H9 (cell line): ENCODE measurements around the gene DLK1. TPM values are rescaled to one million over a fixed set of nuclear protein-coding genes. Genes with fewer than 3 reads are reported as not detected.

ENCODE experiments used
- DNase-seq: peaks from one replicate; pipeline ENCODE4 v3.0.0-alpha.2; 2017
- H2AFZ ChIP-seq: one replicate; pipeline ENCODE4 v1.6.1; 2013; ENCODE audit warnings: mild to moderate bottlenecking, low read length, control low read depth, moderate library complexity
- H2AK5ac ChIP-seq: 2 replicates; pipeline ENCODE4 v1.6.1; 2013; ENCODE audit warnings: low read length, control low read depth, mixed read lengths; ENCODE audit not compliant: insufficient read length
- H2BK120ac ChIP-seq: one replicate; pipeline ENCODE4 v1.6.1; 2013; ENCODE audit warnings: low read depth, mild to moderate bottlenecking, low read length, control low read depth, inconsistent platforms; ENCODE audit not compliant: poor library complexity, severe bottlenecking
- H2BK12ac ChIP-seq: 2 replicates; pipeline ENCODE4 v1.6.1; 2013; ENCODE audit warnings: low read length, control low read depth, mixed read lengths, low read depth; ENCODE audit not compliant: insufficient read length
- H2BK15ac ChIP-seq: 2 replicates; pipeline ENCODE4 v1.6.1; 2013; ENCODE audit warnings: low read depth, low read length, control low read depth
- H2BK20ac ChIP-seq: one replicate; pipeline ENCODE4 v1.6.1; 2013; ENCODE audit warnings: low read depth, mild to moderate bottlenecking, low read length, control low read depth, inconsistent platforms; ENCODE audit not compliant: poor library complexity, severe bottlenecking
- H2BK5ac ChIP-seq: 2 replicates; pipeline ENCODE4 v1.6.1; 2013; ENCODE audit warnings: low read length, control low read depth, mixed read lengths; ENCODE audit not compliant: insufficient read length
- H3K14ac ChIP-seq: 2 replicates; pipeline ENCODE4 v1.6.1; 2013; ENCODE audit warnings: low read length, control low read depth; ENCODE audit not compliant: insufficient read depth
- H3K18ac ChIP-seq: 2 replicates; pipeline ENCODE4 v1.6.1; 2013; ENCODE audit warnings: low read depth, mild to moderate bottlenecking, mixed read lengths, low read length, control low read depth; ENCODE audit not compliant: insufficient read length
- H3K23ac ChIP-seq: 2 replicates; pipeline ENCODE4 v1.6.1; 2013; ENCODE audit warnings: low read length, control low read depth, mixed read lengths, low read depth; ENCODE audit not compliant: insufficient read length
- H3K23me2 ChIP-seq: 2 replicates; pipeline ENCODE4 v1.6.1; 2013; ENCODE audit warnings: low read depth, mild to moderate bottlenecking, mixed read lengths, low read length, control low read depth; ENCODE audit not compliant: insufficient read length, poor library complexity, severe bottlenecking
- H3K27ac ChIP-seq: 2 replicates; pipeline ENCODE4 v1.5.1; 2013; ENCODE audit warnings: low read length, control low read depth, mixed read lengths, low read depth; ENCODE audit not compliant: insufficient read length
- H3K27me3 ChIP-seq: 2 replicates; pipeline ENCODE4 v1.6.1; 2013; ENCODE audit warnings: low read length, control low read depth, inconsistent platforms; ENCODE audit not compliant: insufficient read depth
- H3K4ac ChIP-seq: 2 replicates; pipeline ENCODE4 v1.6.1; 2013; ENCODE audit warnings: low read depth, mild to moderate bottlenecking, control low read depth, inconsistent platforms, low read length, moderate library complexity
- H3K4me1 ChIP-seq: 2 replicates; pipeline ENCODE4 v1.6.1; 2013; ENCODE audit warnings: low read length, control low read depth, inconsistent platforms; ENCODE audit not compliant: insufficient read depth
- H3K4me2 ChIP-seq: 2 replicates; pipeline ENCODE4 v1.6.1; 2013; ENCODE audit warnings: low read length, control low read depth, mixed read lengths; ENCODE audit not compliant: insufficient read length, insufficient read depth
- H3K56ac ChIP-seq: 2 replicates; pipeline ENCODE4 v1.6.1; 2013; ENCODE audit warnings: low read depth, mild to moderate bottlenecking, mixed read lengths, low read length, control low read depth; ENCODE audit not compliant: insufficient read length
- H3K79me1 ChIP-seq: 2 replicates; pipeline ENCODE4 v1.6.1; 2013; ENCODE audit warnings: low read depth, mild to moderate bottlenecking, moderate library complexity, low read length, control low read depth, inconsistent platforms; ENCODE audit not compliant: insufficient read depth, poor library complexity, severe bottlenecking
- H3K79me2 ChIP-seq: 2 replicates; pipeline ENCODE4 v1.6.1; 2013; ENCODE audit warnings: low read length, control low read depth, inconsistent platforms; ENCODE audit not compliant: insufficient read depth
- H3K9ac ChIP-seq: 2 replicates; pipeline ENCODE4 v1.6.1; 2013; ENCODE audit warnings: low read length, control low read depth, mixed read lengths; ENCODE audit not compliant: insufficient read length; ENCODE audit errors: extremely low read depth
- H3K9me3 ChIP-seq: one replicate; pipeline ENCODE4 v1.6.1; 2013; ENCODE audit warnings: low read depth, low read length, inconsistent platforms; ENCODE audit not compliant: control insufficient read depth
- H3T11ph ChIP-seq: one replicate; pipeline ENCODE4 v1.6.1; 2013; ENCODE audit warnings: mild to moderate bottlenecking, low read length, control low read depth, inconsistent platforms
- H4K20me1 ChIP-seq: one replicate; pipeline ENCODE4 v1.6.1; 2013; ENCODE audit not compliant: control insufficient read depth, insufficient read length, insufficient read depth
- H4K5ac ChIP-seq: 2 replicates; pipeline ENCODE4 v1.6.1; 2013; ENCODE audit warnings: low read depth, mild to moderate bottlenecking, mixed read lengths, low read length, control low read depth; ENCODE audit not compliant: insufficient read length
- H4K8ac ChIP-seq: replicated peaks from 2 replicates; pipeline ENCODE4 v1.6.1; 2013; ENCODE audit warnings: low read length, control low read depth, mixed read lengths, low read depth; ENCODE audit not compliant: insufficient read length
- H4K91ac ChIP-seq: 2 replicates; pipeline ENCODE4 v1.6.1; 2013; ENCODE audit warnings: low read depth, mild to moderate bottlenecking, moderate library complexity, mixed read lengths, low read length, control low read depth; ENCODE audit not compliant: insufficient read length
- H3K27ac Mint-ChIP-seq, 3 experiments: 2 replicates in 2 of 3; 3 replicates in 1 of 3; pipeline ENCODE4 v1.8.0; 2020 to 2021; ENCODE audit warnings: mixed read lengths in 3 of 3, mild to moderate bottlenecking in 1 of 3, moderate library complexity in 1 of 3
- H3K27me3 Mint-ChIP-seq: 2 replicates; pipeline ENCODE4 v1.8.0; 2021; ENCODE audit warnings: low read depth, mild to moderate bottlenecking, moderate library complexity, mixed read lengths
- H3K36me3 Mint-ChIP-seq, 3 experiments: 2 replicates in 2 of 3; 3 replicates in 1 of 3; pipeline ENCODE4 v1.8.0; 2020 to 2021; ENCODE audit warnings: low read depth in 3 of 3, mixed read lengths in 3 of 3; ENCODE audit not compliant: insufficient read depth in 1 of 3
- H3K4me1 Mint-ChIP-seq, 2 experiments: 2 replicates each; pipeline ENCODE4 v1.8.0; 2020; ENCODE audit warnings: mixed read lengths in 2 of 2
- H3K4me3 Mint-ChIP-seq, 2 experiments: 2 replicates in 1 of 2; 3 replicates in 1 of 2; pipeline ENCODE4 v1.8.0; 2020 to 2021; ENCODE audit warnings: mild to moderate bottlenecking in 2 of 2, mixed read lengths in 2 of 2, moderate library complexity in 1 of 2
- H3K9me3 Mint-ChIP-seq, 2 experiments: 2 replicates in 1 of 2; 3 replicates in 1 of 2; pipeline ENCODE4 v1.8.0; 2020; ENCODE audit warnings: mild to moderate bottlenecking in 2 of 2, mixed read lengths in 2 of 2, moderate library complexity in 1 of 2
- WGBS: extraction: QIAGEN DNeasy Blood & Tissue Kit; methylation state at CpG from one replicate; pipeline ENCODE4 v1.1.7; 2013; ENCODE audit warnings: missing lambda C conversion rate, low lambda C conversion rate, mixed read lengths; ENCODE audit not compliant: insufficient read length; ENCODE audit errors: extremely low coverage; 5-methylcytosine and 5-hydroxymethylcytosine counted together
- total RNA-seq: library from RNA; stranded (reverse); gene quantifications from 2 replicates; pipeline ENCODE4 v1.2.1, GENCODE V29; 2021
- TF ChIP-seq, protein P1 (sequence below): fragments of 200-600 bp; sonication (generic); conservative IDR thresholded peaks from 3 replicates; pipeline ENCODE4 v1.8.0; 2021; ENCODE audit warnings: antibody characterized with exemption, mild to moderate bottlenecking

Gene DLK1
- total RNA-seq, 1 experiment from 2014 or later: 2.8 TPM

DNA sequence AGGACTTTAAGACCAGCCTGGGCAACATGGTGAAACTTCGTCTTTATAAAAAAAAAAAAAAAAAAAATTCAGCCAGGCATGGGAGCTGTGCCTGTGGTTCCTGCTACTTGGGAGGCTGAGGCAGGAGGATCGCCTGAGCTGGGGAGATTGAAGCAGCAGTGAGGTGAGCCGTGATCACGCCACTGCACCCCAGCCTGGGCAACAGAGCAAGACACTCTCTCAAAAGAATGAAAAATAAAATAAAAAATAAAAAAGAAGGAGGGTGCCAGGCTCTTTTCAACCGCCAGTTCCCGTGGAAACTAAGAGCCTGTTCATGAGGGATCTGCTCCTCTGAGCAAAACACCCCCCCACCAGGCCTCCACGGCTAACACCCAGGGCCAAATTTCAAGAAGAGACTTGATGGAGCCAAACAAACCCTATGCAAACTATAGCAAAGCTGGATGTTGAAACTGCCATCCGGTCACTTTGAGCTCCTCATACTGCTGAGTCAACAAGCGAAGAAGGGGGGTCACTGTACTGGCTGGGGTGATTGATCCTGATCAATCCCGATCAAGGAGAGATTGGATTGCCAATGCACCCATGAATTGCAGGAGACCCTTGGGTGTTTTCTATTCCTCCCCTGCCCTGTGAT is 23.4 kb downstream of the DLK1 start:
- Histone ChIP-seq H2BK120ac (no peak overlapping the region), H3T11ph (no peak overlapping the region), H3K79me2 (no peaks in the 10 kb centered on the region), H3K9me3 (no peaks in the 10 kb centered on the region), H2AFZ (no peak overlapping the region), H2BK12ac (no peak overlapping the region), H4K91ac (no peak overlapping the region), H3K27ac (no peak overlapping the region), H3K4ac (no peak overlapping the region), H4K20me1 (no peaks in the 10 kb centered on the region), H2AK5ac (no peak overlapping the region), H3K4me1 (no peaks in the 10 kb centered on the region), H3K9ac (no peak overlapping the region), H3K79me1 (no peaks in the 10 kb centered on the region), H3K18ac (no peak overlapping the region), H3K23ac (no peak overlapping the region), H2BK20ac (no peak overlapping the region), H3K27me3 (no peaks in the 10 kb centered on the region), H3K4me2 (no peak overlapping the region), H2BK5ac (no peak overlapping the region), H3K14ac (no peak overlapping the region), H3K56ac (no peak overlapping the region), H4K5ac (no peak overlapping the region), H4K8ac (no peak overlapping the region), H3K23me2 (no peaks in the 10 kb centered on the region), H2BK15ac (no peak overlapping the region)
- Mint-ChIP-seq H3K9me3 (no peaks in the 10 kb centered on the region; a peak in 1 of 5 replicates), H3K36me3 (no peaks in the 10 kb centered on the region), H3K27me3 (no peaks in the 10 kb centered on the region; the same call in none of the 2 replicates), H3K4me1 (no peaks in the 10 kb centered on the region), H3K4me3 (no peak overlapping the region), H3K27ac (no peak overlapping the region)
- DNase-seq: peak; percentile 1
- no CpG with 5 or more reads among the region's 10 CpGs for WGBS
- TF ChIP-seq, protein P1, sequence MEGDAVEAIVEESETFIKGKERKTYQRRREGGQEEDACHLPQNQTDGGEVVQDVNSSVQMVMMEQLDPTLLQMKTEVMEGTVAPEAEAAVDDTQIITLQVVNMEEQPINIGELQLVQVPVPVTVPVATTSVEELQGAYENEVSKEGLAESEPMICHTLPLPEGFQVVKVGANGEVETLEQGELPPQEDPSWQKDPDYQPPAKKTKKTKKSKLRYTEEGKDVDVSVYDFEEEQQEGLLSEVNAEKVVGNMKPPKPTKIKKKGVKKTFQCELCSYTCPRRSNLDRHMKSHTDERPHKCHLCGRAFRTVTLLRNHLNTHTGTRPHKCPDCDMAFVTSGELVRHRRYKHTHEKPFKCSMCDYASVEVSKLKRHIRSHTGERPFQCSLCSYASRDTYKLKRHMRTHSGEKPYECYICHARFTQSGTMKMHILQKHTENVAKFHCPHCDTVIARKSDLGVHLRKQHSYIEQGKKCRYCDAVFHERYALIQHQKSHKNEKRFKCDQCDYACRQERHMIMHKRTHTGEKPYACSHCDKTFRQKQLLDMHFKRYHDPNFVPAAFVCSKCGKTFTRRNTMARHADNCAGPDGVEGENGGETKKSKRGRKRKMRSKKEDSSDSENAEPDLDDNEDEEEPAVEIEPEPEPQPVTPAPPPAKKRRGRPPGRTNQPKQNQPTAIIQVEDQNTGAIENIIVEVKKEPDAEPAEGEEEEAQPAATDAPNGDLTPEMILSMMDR: no peak
